Neural cell (in vitro differentiated cells): ENCODE data around the gene BTN1A1.
A peak's percentile ranks its signal among the peaks of the same experiment; 100 is the strongest.

ENCODE experiments used
- EP300 ChIP-seq: fragments of 450-650 bp; conservative IDR thresholded peaks from 2 replicates; pipeline ENCODE4 v1.6.1; 2014; ENCODE audit warnings: antibody characterized with exemption, mild to moderate bottlenecking, moderate library complexity; ENCODE audit not compliant: poor library complexity, severe bottlenecking
- EZH2 ChIP-seq: fragments of 200-600, 300-800 bp; shearing (Covaris generic), sonication (generic); IDR thresholded peaks from 2 replicates; pipeline ENCODE4 v1.6.1; 2014; ENCODE audit warnings: antibody characterized with exemption, low read length, borderline replicate concordance, mild to moderate bottlenecking; ENCODE audit not compliant: insufficient read depth, poor library complexity, severe bottlenecking
- MXI1 ChIP-seq: fragments of 450-650 bp; conservative IDR thresholded peaks from 2 replicates; pipeline ENCODE4 v1.6.1; 2014; ENCODE audit warnings: antibody characterized with exemption, mild to moderate bottlenecking; ENCODE audit not compliant: poor library complexity, severe bottlenecking
- POLR2AphosphoS5 ChIP-seq: IDR thresholded peaks from 2 replicates; pipeline ENCODE4 v1.6.1; 2012
- RAD21 ChIP-seq: fragments of 450-650 bp; conservative IDR thresholded peaks from 2 replicates; pipeline ENCODE4 v1.6.1; 2014; ENCODE audit warnings: antibody characterized with exemption, mild to moderate bottlenecking, moderate library complexity
- SMC3 ChIP-seq: fragments of 450-650 bp; conservative IDR thresholded peaks from 2 replicates; pipeline ENCODE4 v1.6.1; 2014; ENCODE audit warnings: antibody characterized with exemption, mild to moderate bottlenecking, moderate library complexity; ENCODE audit not compliant: poor library complexity
- TAF1 ChIP-seq: IDR thresholded peaks from 2 replicates; pipeline ENCODE4 v1.6.1; 2012; ENCODE audit warnings: low read depth
- TF ChIP-seq, protein P1 (sequence below): fragments of 450-650 bp; IDR thresholded peaks from 2 replicates; pipeline ENCODE4 v1.5.1; 2014; ENCODE audit warnings: antibody characterized with exemption, mild to moderate bottlenecking, moderate library complexity; ENCODE audit not compliant: poor library complexity, severe bottlenecking
- TF ChIP-seq, protein P2 (sequence below): IDR thresholded peaks from 2 replicates; pipeline ENCODE4 v1.6.1; 2012; ENCODE audit warnings: borderline replicate concordance

DNA sequence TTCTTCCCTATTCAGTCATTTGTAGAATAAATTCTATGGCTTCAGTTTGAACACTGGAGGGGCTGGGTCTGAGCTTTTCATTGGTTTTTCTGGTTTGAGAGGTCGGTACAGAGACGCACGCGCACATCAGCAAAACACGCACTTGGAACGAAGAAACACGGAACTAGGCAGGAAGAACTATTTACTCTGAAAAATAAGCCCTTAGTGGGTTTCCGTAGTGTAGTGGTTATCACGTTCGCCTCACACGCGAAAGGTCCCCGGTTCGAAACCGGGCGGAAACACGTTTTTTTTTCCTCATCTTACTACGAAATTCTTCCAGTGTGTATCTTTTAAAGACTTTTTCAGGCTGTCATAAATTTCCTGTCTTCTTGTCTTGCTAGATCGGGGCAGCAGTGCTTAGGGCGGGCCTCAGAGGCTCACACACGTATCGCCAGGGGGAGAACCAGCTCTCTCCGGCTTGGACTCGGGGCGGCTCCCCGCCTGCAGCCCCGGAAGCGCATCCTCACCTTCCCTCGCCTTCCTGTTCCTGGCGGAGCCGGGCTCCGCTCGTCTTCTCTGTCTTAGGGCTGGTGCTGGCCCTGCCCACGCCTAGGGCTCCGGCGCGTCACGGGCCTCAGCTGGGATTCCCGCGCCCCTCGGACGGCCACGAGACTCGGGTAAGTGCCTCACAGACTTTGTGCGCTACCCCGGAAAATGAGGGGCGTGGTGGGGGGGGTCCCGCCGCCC is 37.9 kb downstream of the BTN1A1 start, which contains the start of gene HMGN4:
- TF ChIP-seq, protein P1, sequence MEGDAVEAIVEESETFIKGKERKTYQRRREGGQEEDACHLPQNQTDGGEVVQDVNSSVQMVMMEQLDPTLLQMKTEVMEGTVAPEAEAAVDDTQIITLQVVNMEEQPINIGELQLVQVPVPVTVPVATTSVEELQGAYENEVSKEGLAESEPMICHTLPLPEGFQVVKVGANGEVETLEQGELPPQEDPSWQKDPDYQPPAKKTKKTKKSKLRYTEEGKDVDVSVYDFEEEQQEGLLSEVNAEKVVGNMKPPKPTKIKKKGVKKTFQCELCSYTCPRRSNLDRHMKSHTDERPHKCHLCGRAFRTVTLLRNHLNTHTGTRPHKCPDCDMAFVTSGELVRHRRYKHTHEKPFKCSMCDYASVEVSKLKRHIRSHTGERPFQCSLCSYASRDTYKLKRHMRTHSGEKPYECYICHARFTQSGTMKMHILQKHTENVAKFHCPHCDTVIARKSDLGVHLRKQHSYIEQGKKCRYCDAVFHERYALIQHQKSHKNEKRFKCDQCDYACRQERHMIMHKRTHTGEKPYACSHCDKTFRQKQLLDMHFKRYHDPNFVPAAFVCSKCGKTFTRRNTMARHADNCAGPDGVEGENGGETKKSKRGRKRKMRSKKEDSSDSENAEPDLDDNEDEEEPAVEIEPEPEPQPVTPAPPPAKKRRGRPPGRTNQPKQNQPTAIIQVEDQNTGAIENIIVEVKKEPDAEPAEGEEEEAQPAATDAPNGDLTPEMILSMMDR: peak; percentile 35
- TF ChIP-seq POLR2AphosphoS5 (peak; percentile 81), TAF1 (peak; percentile 79), EP300 (peak; percentile 56), EZH2 (no peak), RAD21 (peak; percentile 30), SMC3 (peak; percentile 37), MXI1 (no peak)
- TF ChIP-seq, protein P2, sequence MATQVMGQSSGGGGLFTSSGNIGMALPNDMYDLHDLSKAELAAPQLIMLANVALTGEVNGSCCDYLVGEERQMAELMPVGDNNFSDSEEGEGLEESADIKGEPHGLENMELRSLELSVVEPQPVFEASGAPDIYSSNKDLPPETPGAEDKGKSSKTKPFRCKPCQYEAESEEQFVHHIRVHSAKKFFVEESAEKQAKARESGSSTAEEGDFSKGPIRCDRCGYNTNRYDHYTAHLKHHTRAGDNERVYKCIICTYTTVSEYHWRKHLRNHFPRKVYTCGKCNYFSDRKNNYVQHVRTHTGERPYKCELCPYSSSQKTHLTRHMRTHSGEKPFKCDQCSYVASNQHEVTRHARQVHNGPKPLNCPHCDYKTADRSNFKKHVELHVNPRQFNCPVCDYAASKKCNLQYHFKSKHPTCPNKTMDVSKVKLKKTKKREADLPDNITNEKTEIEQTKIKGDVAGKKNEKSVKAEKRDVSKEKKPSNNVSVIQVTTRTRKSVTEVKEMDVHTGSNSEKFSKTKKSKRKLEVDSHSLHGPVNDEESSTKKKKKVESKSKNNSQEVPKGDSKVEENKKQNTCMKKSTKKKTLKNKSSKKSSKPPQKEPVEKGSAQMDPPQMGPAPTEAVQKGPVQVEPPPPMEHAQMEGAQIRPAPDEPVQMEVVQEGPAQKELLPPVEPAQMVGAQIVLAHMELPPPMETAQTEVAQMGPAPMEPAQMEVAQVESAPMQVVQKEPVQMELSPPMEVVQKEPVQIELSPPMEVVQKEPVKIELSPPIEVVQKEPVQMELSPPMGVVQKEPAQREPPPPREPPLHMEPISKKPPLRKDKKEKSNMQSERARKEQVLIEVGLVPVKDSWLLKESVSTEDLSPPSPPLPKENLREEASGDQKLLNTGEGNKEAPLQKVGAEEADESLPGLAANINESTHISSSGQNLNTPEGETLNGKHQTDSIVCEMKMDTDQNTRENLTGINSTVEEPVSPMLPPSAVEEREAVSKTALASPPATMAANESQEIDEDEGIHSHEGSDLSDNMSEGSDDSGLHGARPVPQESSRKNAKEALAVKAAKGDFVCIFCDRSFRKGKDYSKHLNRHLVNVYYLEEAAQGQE: peak; percentile 50
